ENCODE measurements around the gene NEU2. TPM values are rescaled to one million over a fixed set of nuclear protein-coding genes. Genes with fewer than 3 reads are reported as not detected.

The NEU2 gene
- total and polyA plus RNA-seq, 2 experiments from 2014 or later: not detected

DNA sequence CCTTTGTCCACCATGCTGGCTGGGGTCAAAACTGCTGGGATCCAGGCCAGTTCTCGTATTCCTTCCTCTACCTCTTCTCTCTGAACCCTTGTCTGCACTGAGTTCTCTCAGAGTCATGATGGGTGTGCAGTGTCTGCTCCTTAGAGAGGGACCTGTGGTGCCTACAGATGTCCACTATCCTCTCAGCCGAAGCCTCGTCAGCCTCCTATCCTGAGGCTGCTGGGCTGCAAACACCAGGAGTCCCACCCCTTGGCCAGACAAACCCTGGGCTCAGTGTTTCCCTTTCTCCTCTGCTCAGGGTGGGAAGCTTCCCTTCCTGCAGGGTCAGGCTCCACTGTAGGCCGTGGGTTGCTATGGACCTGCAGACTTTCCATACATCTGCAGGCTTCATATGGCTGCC lies 30.0 kb downstream of the NEU2 start:
- Histone ChIP-seq H3K9me2 (replicated peaks; ENCODE audit: insufficient read depth) (no peaks in the 10 kb centered on the region), H4K20me1 (ENCODE audit: insufficient read depth, poor library complexity, severe bottlenecking) (no peaks in the 10 kb centered on the region), H3K4me1 (ENCODE audit: insufficient read depth) (no peaks in the 10 kb centered on the region), H3K4me3 (no peak overlapping the region), H3K27ac (no peak overlapping the region), H3K4me2 (no peak overlapping the region), H3K27me3 (no peaks in the 10 kb centered on the region), H3K79me2 (no peaks in the 10 kb centered on the region), H3K9me3 (ENCODE audit: low read depth) (no peaks in the 10 kb centered on the region), H2AFZ (no peak overlapping the region), H3K36me3 (replicated peaks; ENCODE audit: insufficient read depth, low read depth) (no peaks in the 10 kb centered on the region)
- 83% methylated on average over 4 of the region's 4 CpGs for WGBS (ENCODE audit: low lambda C conversion rate, missing lambda C conversion rate)
- TF ChIP-seq EZH2phosphoT487 (IDR thresholded peaks at IDR 0.05; ENCODE audit: low read depth, severe bottlenecking, unreplicated experiment) (no peak), EZH2 (IDR thresholded peaks at IDR 0.05; ENCODE audit: borderline replicate concordance) (no peak)
- TF ChIP-seq, protein P1, sequence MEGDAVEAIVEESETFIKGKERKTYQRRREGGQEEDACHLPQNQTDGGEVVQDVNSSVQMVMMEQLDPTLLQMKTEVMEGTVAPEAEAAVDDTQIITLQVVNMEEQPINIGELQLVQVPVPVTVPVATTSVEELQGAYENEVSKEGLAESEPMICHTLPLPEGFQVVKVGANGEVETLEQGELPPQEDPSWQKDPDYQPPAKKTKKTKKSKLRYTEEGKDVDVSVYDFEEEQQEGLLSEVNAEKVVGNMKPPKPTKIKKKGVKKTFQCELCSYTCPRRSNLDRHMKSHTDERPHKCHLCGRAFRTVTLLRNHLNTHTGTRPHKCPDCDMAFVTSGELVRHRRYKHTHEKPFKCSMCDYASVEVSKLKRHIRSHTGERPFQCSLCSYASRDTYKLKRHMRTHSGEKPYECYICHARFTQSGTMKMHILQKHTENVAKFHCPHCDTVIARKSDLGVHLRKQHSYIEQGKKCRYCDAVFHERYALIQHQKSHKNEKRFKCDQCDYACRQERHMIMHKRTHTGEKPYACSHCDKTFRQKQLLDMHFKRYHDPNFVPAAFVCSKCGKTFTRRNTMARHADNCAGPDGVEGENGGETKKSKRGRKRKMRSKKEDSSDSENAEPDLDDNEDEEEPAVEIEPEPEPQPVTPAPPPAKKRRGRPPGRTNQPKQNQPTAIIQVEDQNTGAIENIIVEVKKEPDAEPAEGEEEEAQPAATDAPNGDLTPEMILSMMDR (IDR thresholded peaks at IDR 0.05; ENCODE audit: poor library complexity): no peak
- no peak for DNase-seq (ENCODE audit: low spot score)

DNA sequence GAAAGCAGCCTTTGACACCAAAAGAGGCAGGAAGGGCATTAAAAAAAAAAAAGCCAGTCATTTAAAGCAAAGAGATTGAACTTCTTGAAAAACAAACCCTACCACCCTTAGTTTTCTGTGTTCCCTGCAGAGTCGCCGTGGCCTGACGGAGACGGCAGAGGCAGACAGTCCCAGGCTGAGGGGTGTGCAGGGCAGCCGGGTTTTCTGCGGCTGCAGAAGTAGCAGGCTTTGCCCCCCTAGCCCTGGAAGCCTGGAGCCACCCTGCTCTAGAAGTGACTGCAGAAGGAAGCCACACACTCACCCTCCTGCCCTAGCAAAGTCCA lies 30.4 kb downstream of the NEU2 start:
- no peaks in the 10 kb centered on the region for H3K79me2 ChIP-seq
- H3K4me1 ChIP-seq (ENCODE audit: insufficient read depth): no peaks in the 10 kb centered on the region
- no peaks in the 10 kb centered on the region for H3K9me3 ChIP-seq (ENCODE audit: low read depth)
- no peak overlapping the region for H3K4me2 ChIP-seq
- TF ChIP-seq EZH2 (IDR thresholded peaks at IDR 0.05; ENCODE audit: borderline replicate concordance) (no peak), EZH2phosphoT487 (IDR thresholded peaks at IDR 0.05; ENCODE audit: low read depth, severe bottlenecking, unreplicated experiment) (no peak)
- TF ChIP-seq, protein P1 (IDR thresholded peaks at IDR 0.05; ENCODE audit: poor library complexity): no peak
- no peak overlapping the region for H3K4me3 ChIP-seq
- no peaks in the 10 kb centered on the region for H3K9me2 ChIP-seq (replicated peaks; ENCODE audit: insufficient read depth)
- H4K20me1 ChIP-seq (ENCODE audit: insufficient read depth, poor library complexity, severe bottlenecking): no peaks in the 10 kb centered on the region
- H2AFZ ChIP-seq: no peak overlapping the region
- H3K36me3 ChIP-seq (replicated peaks; ENCODE audit: insufficient read depth, low read depth): no peaks in the 10 kb centered on the region
- WGBS (ENCODE audit: low lambda C conversion rate, missing lambda C conversion rate): 86% methylated on average over 6 of the region's 6 CpGs
- no peaks in the 10 kb centered on the region for H3K27me3 ChIP-seq
- H3K27ac ChIP-seq: no peak overlapping the region
- DNase-seq (ENCODE audit: low spot score): no peak

DNA sequence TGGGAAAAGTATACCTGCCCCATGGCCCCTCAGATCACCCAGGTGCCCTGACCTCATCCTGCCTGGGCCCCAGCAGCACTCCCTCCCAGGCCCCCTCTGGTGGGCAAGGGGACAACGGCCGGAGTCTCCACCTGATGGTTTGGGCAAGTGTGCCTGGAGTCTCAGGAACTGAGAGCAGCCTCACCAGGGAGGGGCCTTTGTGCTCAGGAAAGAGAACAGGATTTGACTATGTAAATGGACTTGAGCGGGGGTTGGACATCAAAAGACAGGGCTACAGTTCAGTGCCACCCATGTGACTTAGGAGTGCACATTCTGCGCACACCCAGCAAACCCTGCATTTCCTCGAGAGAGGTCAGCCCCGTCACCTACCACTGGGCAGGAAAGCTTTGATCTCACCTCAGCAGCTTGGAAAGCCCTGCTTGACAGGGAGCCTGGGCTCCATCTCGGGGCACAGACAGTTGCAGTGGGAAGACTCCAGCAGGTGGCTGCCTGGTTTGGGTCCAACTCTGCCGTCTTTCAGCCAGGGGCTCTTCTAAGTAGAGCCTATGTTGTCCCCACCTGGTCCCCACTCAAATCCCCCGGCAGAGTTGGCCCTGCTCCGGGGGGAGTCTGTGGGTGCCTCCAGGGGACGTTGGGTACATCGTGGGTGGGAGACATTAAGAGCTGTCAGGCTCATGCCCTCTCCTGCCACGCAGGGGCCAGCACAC lies 30.9 kb downstream of the NEU2 start:
- Histone ChIP-seq H3K27ac (no peak overlapping the region), H3K4me2 (no peak overlapping the region)
- WGBS (ENCODE audit: low lambda C conversion rate, missing lambda C conversion rate): 68% methylated on average over 13 of the region's 13 CpGs

More for the DNA sequence above, 30.9 kb downstream of the NEU2 start:
- Histone ChIP-seq H2AFZ (no peak overlapping the region), H3K4me3 (no peak overlapping the region), H3K79me2 (no peaks in the 10 kb centered on the region), H3K27me3 (no peaks in the 10 kb centered on the region), H3K9me3 (ENCODE audit: low read depth) (no peaks in the 10 kb centered on the region), H3K36me3 (replicated peaks; ENCODE audit: insufficient read depth, low read depth) (no peaks in the 10 kb centered on the region), H3K4me1 (ENCODE audit: insufficient read depth) (no peaks in the 10 kb centered on the region), H4K20me1 (ENCODE audit: insufficient read depth, poor library complexity, severe bottlenecking) (no peaks in the 10 kb centered on the region), H3K9me2 (replicated peaks; ENCODE audit: insufficient read depth) (no peaks in the 10 kb centered on the region)
- DNase-seq (ENCODE audit: low spot score): no peak
- TF ChIP-seq EZH2phosphoT487 (IDR thresholded peaks at IDR 0.05; ENCODE audit: low read depth, severe bottlenecking, unreplicated experiment) (no peak), EZH2 (IDR thresholded peaks at IDR 0.05; ENCODE audit: borderline replicate concordance) (no peak)
- TF ChIP-seq, protein P1 (IDR thresholded peaks at IDR 0.05; ENCODE audit: poor library complexity): no peak

Measured in hepatocyte (in vitro differentiated cells).